Stromal cell of bone marrow (primary cell): Measurements from ENCODE around the gene CFAP58.

Experiments
- DNase-seq: peaks from one replicate; pipeline ENCODE4 v3.0.0-alpha.2; 2012; ENCODE audit warnings: low read depth

Gene CFAP58

GRCh38 chr10:104321725-104322415, 31.8 kb upstream of the CFAP58 start:
- DNase-seq: no peak

GRCh38 chr10:104322416-104322782, 31.2 kb upstream of the CFAP58 start:
- DNase-seq: no peak

GRCh38 chr10:104323085-104323484, 30.5 kb upstream of the CFAP58 start:
- DNase-seq: no peak

GRCh38 chr10:104323760-104324201, 29.9 kb upstream of the CFAP58 start:
- no peak for DNase-seq

GRCh38 chr10:104324221-104324686, 29.4 kb upstream of the CFAP58 start:
- no peak for DNase-seq

- no peak for DNase-seq
These were observed 28.7 kb upstream of the CFAP58 start for GRCh38 chr10:104324931-104325330.

GRCh38 chr10:104325436-104326435, 27.9 kb upstream of the CFAP58 start:
- no peak for DNase-seq

GRCh38 chr10:104326991-104327610, 26.5 kb upstream of the CFAP58 start:
- no peak for DNase-seq

- DNase-seq: peak; percentile 86
These were observed 25.6 kb upstream of the CFAP58 start for GRCh38 chr10:104327745-104328645.

- DNase-seq: no peak
These were observed 25.1 kb upstream of the CFAP58 start for GRCh38 chr10:104328646-104328895.

GRCh38 chr10:104328896-104329710, 24.5 kb upstream of the CFAP58 start:
- DNase-seq: peak; percentile 95

- peak; percentile 94 for DNase-seq
These were observed 23.9 kb upstream of the CFAP58 start for GRCh38 chr10:104329735-104330134.

- peak; percentile 92 for DNase-seq
These were observed 23.2 kb upstream of the CFAP58 start for GRCh38 chr10:104330168-104331110.

- no peak for DNase-seq
These were observed 22.3 kb upstream of the CFAP58 start for GRCh38 chr10:104331208-104331838.

GRCh38 chr10:104332243-104333031, 21.2 kb upstream of the CFAP58 start:
- no peak for DNase-seq

- DNase-seq: no peak
These were observed 20.5 kb upstream of the CFAP58 start for GRCh38 chr10:104333032-104333727.

- no peak for DNase-seq
These were observed 19.8 kb upstream of the CFAP58 start for GRCh38 chr10:104333728-104334373.
